T1000 (cell line): ENCODE results near the gene GFRA1.
A peak's percentile ranks its signal among the peaks of the same experiment; 100 is the strongest.
"Not testable (repeated sequence)": the region's sequence is repeated elsewhere in the genome, so short reads cannot be mapped to it uniquely, and the experiment has no call there.

ENCODE experiments used
- DNase-seq: peaks from one replicate; lab custom pipeline; 2025; ENCODE audit warnings: mixed read lengths; lab: John Stamatoyannopoulos, UW

The GFRA1 gene

DNA sequence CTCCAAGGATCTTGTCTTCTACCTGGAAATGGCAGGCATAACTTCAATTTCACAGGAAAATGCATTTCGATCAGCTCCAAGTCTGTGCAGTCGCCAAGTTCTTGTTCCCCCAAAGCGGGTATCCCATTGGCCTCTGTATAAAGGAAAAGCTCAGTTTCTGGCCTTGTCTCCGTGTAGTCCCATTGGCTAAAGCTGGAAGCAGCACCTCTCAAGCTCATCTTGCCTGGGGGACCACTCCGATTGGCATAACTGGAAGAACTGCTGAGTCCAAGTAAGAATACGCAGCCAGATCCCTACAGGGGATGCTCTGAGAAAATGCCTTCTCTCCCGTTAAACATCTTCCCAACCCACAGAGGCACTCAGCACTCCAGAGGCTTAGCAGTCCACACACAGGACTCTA is 205.2 kb downstream of the GFRA1 start:
- DNase-seq, result no peak

- DNase-seq, result no peak
Observed at GRCh38 chr10:116063107-116063506, 209.9 kb downstream of the GFRA1 start.

GRCh38 chr10:116060864-116061263 is 212.1 kb downstream of the GFRA1 start:
- DNase-seq, result no peak

- no peak for DNase-seq
Observed at GRCh38 chr10:116059320-116059719, 213.7 kb downstream of the GFRA1 start.

DNA sequence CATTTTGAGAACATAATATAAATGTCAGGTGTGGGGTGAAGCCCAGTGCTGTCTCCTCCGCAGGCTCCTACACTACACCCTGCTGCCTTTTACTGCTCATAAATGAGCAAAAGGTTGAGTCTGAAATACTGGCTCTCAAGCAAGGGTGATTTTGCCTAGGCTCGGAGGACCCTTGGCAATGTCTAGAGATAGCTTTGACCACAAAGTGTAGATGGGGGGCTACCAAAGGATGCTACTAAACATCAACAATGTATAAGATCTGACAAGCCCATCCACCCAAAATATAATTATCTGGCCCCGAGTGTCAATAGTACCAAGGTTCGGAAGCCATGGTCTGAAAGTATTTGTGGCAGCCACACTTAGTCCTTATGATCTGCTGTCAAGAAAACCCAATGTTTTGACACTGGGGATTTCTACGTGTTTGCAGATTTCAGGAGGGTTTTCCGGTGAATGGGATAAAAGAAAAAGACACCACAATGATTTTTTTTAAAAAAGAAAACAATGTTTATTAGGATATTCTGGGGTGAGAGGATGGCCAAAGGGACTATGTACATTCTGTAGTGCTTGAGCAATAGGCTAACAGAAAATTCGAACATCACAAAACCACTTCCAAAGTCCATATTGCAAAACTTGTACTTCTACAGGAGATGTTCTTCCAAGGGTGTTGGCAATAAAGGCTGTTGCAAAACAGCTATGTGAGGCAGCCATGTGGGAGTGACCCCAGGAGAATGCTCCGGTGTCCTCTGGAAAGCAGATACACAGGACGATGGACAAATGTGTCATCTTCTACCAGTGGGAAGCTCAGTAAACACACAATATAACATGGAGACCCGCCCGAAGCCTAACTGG is 216.3 kb downstream of the GFRA1 start:
- DNase-seq, result no peak

- no peak for DNase-seq
Observed at GRCh38 chr10:116055917-116056252, 217.1 kb downstream of the GFRA1 start.

DNA sequence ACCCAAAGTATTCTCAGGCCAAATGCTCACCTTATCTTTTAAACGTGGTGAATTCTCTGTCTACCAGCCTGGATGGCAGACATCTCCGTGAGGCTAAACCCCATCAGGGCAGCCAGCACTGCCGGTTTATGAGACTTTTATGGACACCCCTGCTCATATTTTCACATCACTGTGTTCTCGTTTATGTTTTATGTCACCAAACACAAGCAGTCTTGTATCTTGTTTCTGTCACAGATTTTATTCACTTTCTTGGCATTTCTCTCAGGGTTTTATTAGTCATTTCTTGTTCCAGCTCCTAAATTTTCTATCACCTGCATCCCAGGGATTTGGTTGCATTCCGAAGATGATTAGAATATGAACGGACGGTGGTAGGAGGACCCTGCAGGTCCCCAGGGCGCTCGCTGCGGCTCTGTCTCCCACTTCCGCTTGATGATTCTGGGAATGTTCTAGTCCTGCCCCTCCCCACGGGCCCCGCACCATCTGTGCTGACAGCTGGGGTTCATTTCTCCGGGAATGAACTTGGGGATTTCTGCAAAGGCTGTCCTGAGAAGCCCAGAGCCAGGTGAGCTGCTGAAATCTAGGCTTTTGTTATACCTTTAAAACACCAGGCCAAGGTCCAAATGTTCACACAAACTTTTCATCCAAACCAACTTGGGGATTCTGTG is 217.6 kb downstream of the GFRA1 start:
- no peak for DNase-seq

DNA sequence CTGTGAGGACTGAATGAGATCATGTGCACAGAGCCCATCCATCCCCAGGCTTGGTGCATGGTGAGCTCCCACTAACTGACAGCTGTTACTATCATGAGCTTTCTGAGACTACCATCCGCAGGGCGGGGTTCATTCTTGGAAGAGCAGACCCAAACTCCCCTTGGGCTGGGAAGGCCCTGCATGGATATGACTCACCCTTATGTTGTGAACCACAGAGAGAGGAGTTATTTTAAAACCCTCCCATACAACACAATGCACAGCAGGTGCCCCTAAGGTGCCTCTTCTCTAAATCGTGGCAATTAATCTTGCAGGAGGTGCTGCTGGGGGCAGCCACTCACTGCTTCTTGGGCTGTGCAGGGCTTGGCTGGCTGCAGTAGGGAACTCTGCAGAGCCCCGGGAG is 219.1 kb downstream of the GFRA1 start:
- no peak for DNase-seq

GRCh38 chr10:116053009-116053730 is 219.8 kb downstream of the GFRA1 start:
- not testable (repeated sequence) for DNase-seq

DNA sequence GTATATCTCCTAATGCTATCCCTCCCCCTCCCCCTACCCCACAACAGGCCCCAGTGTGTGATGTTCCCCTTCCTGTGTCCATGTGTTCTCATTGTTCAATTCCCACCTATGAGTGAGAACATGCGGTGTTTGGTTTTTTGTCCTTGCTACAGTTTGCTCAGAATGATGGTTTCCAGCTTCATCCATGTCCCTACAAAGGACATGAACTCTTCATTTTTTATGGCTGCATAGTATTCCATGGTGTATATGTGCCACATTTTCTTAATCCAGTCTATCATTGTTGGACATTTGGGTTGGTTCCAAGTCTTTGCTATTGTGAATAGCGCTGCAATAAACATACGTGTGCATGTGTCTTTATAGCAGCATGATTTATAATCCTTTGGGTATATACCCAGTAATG is 220.5 kb downstream of the GFRA1 start:
- DNase-seq, result not testable (repeated sequence)

DNA sequence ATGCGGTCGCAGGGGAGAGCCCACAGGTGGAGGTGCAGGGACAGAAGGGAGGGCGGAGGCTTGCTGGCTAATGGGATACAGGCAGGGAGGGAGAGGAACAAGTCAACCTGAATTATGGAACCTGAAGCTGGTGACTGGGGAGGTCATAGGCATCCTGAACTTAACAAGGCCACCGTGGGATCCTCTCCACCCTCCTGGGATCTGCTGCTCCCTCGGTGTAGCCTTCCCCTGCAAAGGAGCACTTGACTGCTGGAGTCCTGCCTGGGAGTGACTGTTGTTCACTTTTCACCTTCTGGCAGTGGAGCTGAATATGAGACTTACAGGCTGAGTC is 223.1 kb downstream of the GFRA1 start:
- DNase-seq, result no peak

GRCh38 chr10:116049158-116049973 is 223.6 kb downstream of the GFRA1 start:
- no peak for DNase-seq

GRCh38 chr10:116045366-116046356 is 227.3 kb downstream of the GFRA1 start:
- DNase-seq, result no peak

- peak; percentile 55 for DNase-seq
Observed at GRCh38 chr10:116044801-116045248, 228.2 kb downstream of the GFRA1 start.

GRCh38 chr10:116043861-116044260 is 229.1 kb downstream of the GFRA1 start:
- no peak for DNase-seq

GRCh38 chr10:116043304-116043703 is 229.7 kb downstream of the GFRA1 start:
- DNase-seq, result no peak

DNA sequence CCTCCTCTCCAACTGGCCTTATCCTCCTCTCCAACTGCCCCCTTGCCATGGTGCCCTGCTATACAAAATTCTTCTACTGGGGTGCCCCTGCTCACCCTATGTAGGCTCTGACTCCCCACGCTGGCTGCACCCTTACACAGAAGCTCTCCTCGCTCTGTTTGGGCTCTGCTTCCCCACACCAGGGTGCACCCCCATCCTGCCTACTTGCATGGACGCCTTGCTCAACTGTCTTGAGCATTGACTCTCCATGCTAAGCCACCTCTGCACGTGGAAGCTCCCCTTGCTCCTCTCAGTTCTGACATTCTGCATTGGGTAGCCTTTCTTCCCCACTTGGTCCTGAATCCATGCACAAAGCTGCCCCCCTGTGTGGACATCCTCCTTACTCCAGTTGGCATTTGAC is 231.1 kb downstream of the GFRA1 start:
- no peak for DNase-seq

DNA sequence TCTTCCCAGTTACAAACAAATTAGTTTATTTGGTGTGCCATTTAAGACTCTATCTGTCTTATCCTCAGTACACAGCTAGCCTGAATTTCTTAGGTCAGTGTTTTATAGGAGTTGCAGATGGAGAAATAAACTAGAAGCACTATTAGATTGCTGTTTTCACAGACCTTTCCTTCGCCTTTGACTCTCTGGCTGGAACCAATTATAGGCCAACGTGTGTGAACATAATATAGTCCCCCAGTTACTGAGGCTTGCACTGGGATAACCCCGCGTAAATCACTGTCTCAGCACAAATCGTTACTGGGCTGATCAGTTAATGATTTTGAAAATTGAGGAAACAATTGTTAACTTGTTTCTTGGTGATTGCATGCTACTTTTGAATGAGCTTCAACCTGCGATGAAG is 233.4 kb downstream of the GFRA1 start:
- no peak for DNase-seq

DNA sequence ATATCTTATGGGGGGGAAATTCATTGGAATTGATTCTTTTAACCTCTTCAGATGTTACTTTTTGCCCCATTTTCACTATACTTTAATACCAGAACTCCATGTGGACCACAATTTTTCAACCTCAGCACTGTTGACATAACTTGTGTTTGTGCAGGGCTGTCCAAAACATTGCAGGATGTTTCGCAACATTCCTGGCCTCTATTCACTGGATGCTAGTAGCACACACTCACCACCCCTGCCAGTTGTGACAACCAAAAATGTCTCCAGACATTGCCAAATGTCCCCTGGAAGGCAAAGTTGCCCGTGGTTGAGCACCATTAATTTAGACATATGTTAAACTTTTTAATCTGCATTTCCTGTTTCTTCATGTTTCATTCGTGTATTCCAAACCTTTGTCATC is 234.7 kb downstream of the GFRA1 start:
- no peak for DNase-seq

GRCh38 chr10:116035406-116035805 is 237.6 kb downstream of the GFRA1 start:
- DNase-seq, result not testable (repeated sequence)

- no peak for DNase-seq
Observed at GRCh38 chr10:116030576-116030975, 242.4 kb downstream of the GFRA1 start.
